Activated T-cell treated with anti-CD3 and anti-CD28 coated beads for 1 hour (primary cell): ENCODE measurements around the gene OPRM1.

Experiments used
- DNase-seq: peaks from one replicate; pipeline ENCODE4 v3.0.0-alpha.2; 2020; ENCODE audit warnings: low read depth

OPRM1 gene

DNA sequence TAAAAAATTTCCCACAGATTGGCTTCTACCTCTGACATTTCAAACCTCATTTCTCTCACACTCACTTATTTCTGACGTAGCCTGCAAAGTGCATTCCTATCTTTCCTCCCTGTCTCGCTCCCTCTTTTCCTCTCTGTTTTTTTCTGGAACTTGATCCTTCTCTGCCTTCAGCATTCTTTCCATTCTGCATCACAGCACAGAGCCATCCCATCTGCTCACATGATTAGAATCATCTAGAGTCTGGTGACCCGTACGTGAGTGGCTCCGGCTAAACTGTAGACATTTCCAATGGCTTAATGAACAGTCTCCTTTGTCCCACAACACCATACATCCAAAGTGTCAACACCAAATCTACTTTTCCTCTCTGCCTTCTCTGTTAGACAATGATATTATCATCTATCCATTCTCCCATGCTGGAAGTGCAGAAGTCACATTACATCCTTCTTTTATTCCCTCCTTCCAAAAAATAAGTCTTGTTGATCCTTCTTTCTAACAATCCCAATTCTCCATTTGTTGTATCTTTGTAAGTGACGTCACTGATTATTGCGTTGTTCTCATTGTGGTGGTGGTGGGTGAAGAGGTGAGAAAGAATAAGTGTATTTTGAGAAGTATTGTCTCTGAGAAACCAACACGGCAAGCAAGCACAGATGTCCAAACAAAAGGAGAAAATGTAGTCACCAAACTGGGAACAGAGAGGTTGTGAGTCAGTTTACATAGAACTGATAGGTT, 41.6 kb downstream of the OPRM1 start:
- DNase-seq, result no peak

DNA sequence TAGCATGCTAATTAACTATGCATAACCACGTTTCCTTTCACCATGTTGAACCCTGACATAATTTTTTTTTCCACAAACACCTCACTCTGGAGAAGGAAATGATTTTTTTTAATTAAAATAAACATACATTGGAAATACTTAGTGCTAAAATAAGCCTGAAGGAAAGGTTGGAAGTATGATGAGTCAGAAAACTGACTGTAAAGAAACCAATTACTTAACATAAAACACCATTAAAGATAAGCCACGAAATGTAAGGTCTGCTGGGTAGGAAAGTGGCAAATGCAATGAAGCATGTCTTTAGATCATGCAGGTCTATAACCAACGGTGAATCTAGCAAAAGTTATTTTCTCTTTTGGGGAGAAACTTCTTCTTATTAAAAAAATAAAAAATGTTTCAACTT, 47.5 kb downstream of the OPRM1 start:
- no peak for DNase-seq

- no peak for DNase-seq
These were observed 53.4 kb downstream of the OPRM1 start for GRCh38 chr6:154092326-154092962.

DNA sequence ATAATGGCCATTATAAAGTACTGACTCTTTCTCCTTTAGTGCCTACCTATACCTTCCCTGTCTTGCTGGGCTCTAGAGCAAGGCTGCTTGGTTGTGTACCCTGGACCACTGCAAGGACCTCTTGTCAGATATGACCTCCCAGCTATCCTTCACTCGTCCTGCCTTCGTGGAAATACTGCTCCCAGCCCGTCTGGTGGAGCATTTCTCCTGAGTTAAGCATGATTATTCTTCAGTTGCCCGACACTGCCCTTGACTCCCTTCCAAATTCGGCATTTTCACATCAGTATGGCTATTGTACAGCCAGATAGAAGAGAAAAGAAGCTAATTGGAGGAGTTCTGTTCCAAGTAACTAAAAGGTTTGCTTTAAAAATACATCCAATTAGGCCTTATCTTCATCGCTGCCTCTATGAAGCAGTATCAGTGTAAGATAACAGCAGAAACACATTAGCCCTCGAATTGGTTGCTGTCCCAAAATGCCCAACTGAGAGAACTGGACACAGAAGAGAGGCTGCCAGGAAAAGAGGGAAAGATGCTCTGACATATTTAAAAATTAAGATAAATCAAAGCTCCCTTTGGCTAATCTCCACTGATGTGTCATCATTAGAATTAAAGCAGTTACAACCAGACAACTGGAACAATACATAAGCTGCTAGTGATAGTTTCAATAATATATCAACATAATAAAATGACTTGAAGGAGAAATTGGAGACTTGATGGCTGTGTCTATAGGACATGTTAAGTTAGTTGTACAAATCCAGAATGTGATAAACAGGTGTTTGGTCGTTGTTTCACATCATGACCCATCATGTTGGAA, 54.4 kb downstream of the OPRM1 start:
- no peak for DNase-seq

DNA sequence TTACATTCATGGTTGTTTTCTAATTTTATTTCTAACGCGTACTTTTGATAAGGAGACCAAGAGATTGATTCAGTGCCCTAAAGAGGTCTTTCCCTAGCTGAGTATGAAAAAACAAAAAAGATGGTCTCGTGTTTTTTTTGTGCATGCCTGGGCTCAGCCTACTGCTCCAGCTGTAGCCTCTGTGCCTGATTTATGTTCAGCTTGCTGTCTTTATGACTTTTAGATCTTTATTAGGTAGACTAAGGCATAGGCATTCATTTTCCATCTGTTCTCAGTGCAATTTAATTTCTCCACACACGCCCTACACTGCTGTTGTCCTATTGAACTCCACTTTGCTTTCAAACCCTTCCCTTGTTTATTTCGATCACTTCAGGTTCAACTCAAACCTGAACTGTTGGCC, 56.5 kb downstream of the OPRM1 start:
- DNase-seq, result no peak

- no peak for DNase-seq
These were observed 57.3 kb downstream of the OPRM1 start for GRCh38 chr6:154096316-154096715.

DNA sequence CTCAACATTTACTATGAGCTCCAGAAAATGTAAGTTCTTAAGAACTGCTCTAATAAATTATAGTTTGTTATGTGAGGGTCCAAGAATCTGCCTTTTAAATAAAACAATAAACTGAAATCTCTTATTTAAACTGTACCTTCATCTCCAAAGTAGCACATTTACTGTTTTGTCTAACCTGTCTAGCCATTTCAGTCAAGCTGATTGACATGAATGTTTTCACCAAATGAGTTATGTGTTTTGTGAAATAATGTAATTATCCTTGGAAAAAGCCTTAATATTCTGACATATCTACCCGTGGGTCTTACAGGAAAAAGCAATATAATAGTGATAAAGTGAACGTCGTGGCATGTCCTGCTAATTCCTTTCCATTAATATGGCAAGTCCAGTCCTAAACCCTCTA, 57.8 kb downstream of the OPRM1 start:
- no peak for DNase-seq

- no peak for DNase-seq
These were observed 60.2 kb downstream of the OPRM1 start for GRCh38 chr6:154099211-154099610.

- DNase-seq, result no peak
These were observed 67.2 kb downstream of the OPRM1 start for GRCh38 chr6:154106251-154106650.

- DNase-seq, result no peak
These were observed 72.0 kb downstream of the OPRM1 start for GRCh38 chr6:154111025-154111424.

DNA sequence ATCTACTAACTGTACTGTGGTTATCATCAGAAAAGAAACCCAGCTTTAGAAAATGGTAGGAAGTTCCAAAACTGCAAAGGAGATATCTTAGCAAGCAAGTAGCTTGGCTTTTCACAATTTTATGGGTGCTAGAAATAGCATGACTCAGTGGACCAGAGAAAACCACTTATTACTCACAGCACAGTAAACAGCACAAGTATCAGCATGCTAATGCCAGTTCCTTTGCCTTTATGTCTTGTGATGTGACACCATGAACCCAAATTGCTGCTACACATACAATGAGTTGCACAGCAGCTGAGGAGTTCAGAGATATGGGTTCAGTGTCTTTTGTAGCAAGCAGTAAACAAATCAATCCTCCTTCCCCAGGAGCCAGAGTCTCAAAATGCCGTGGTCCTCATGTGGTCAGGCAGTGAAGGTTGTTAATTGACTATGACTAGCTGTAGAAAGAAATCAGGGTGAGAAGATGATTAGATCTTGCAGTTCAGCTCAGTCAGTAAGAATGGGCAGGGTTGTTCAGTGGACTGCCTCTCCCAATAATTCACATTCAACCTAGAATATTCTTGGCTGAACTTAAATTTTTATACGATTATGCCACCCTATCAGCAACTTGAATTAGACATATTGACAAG, 73.3 kb downstream of the OPRM1 start:
- no peak for DNase-seq

DNA sequence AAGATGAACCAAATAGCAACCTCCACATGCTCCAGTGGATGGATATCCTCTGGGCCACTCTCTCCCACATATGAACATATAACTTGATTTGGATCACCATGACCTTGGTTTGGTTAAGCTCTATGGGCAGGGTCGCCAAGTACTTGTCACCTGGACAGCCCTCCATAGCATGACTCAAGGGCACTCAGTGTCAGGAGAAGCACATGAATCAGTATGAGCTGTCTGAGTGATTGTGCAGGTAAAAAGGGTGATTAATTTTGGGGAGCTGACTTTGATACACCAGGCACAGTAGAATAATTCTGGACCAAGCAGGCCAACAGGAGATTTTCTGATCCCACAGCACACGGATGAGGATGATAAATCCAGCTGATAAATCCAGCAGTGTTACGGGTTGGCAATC, 74.4 kb downstream of the OPRM1 start:
- no peak for DNase-seq

GRCh38 chr6:154117485-154117884, 78.4 kb downstream of the OPRM1 start:
- no peak for DNase-seq

DNA sequence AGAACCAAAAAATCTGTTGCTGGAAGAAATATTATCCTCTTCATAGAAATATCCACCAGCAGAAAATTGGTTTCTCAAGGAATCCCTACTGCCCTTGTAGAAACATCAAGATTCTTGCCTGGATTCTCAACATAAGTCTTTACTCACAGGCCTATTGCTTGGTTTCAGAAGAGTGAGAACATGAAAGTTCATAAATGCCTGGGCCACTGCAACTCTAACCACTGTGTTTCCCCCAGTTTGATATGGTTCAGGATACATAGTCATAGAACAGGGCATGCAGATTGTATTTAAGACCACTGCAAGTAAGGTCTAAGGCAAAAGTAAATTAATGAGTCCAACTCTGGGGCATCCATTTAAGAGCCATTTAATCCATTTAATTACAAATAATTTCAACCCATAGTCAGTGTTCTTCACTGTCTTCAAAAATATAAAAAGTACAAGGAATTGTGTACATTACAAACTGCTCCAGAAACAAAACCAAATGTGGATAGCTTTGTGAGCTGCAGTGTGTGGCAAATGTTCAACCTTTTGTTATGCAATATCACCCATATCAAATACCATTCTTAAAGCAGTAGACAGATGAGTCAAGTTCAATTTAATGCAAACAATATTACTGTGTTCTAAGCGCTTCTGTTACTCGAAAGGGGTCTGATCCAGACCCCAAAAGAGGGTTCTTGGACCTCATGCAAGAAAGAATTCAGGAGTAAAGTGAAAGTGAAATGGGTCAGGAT, 83.3 kb downstream of the OPRM1 start:
- no peak for DNase-seq

GRCh38 chr6:154123155-154123956, 84.3 kb downstream of the OPRM1 start:
- DNase-seq, result no peak

DNA sequence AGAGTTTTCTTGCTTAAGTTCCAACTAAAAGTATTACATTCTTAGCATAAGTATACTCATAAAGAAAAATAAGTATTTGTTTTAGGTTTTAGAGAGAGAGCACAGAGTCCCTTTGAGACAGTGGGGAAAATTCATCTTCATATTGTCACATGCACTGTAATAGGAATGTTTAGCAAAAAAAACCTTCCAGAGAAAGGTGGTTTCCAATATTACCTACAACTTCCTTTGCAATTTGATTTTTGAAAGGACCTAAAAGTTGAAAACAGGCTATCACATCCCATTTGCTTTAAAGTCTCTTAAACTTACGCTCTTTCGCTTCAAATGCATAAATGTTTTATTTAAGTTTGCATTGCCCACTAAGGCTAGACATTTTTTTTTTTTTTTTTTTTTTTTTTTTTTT, 86.4 kb downstream of the OPRM1 start:
- DNase-seq, result no peak

- no peak for DNase-seq
These were observed 88.6 kb downstream of the OPRM1 start for GRCh38 chr6:154127657-154128056.

DNA sequence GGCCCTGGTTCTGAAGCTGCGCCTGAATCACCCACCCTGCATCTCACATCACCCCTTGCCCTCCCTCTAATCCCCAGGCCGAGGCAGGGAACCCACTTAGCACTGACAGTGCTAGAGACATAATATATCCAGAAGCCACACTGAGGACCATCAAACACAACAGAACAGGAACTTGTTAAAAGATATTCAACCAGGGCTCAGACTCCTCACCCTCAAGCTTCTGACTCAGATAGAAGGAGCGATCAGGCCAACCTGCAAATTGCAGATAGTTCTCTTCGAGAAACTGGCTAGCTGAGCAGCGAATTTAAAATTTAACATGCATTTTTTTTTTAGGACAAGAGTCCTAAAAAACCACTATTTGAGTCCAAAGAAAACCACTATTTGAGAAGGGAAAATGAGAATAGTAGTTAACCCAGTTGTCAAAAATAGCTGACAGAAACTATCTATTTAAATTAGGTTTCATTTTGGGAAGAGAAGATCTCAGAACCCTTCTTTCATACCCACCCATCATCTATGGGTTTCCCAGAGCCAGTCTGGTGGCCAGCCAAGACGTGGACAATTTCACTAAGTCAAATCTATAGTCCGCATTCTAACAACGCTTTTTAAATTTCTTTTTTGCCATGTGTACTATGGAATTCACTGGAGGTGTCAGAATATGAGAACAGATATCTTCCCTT, 95.6 kb downstream of the OPRM1 start:
- DNase-seq, result no peak

DNA sequence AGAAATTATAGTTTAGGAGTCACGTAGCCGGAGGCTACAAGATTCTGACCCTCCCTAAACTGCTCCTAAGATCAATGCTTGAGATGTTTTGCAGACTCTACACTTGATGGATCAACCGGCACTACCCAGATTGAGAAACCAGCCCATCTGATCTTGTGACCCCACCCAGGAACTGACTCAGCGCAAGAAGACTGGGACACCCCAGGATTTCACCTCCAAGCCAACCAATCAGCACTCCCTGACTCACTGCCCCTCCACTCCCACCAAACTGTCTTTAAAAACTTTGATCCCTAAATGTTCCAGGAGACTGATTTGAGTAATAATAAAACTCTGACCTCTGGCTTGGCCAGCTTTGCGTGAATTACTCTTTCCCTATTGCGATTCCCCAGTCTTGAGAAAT, 99.8 kb downstream of the OPRM1 start:
- no peak for DNase-seq

DNA sequence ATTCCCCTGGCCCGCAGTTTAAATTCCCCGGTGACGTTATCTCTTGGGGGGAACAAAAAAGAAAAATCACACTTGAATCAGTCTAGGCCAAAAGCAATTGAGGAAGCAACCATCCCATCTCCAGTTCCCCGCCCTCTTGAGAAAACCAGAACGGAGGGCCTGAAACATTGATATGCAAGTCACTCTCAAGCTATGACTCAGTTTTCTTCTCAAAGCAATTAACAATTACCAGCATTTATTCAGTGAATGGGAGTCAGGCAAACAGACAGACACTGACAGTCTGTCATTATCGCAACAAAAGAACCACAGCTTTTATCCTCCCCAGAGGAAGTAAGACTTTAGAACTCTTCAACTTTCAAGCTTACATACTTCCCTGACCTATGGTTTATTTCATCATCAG, 100.9 kb downstream of the OPRM1 start:
- no peak for DNase-seq

DNA sequence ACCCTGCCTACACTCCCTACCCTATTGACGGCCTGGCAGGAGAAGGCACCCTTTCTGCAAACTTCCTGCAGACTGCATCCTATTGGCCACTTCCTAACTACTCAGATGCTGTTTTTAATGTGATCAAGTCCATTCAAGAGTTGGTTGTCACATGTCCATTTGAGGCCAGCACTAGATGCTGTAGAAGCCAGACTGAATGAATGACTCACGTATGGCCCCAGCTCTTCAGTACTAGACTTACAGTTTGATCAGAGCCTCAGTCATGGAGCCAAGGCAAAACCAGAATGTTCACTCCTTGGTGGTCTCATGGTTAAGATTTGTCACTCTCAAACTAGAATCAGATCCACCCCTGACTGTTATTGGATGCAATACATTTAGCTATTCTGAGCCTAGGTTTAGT, 101.7 kb downstream of the OPRM1 start:
- DNase-seq, result no peak
